ENCODE results near the gene EREG.

EREG gene

DNA sequence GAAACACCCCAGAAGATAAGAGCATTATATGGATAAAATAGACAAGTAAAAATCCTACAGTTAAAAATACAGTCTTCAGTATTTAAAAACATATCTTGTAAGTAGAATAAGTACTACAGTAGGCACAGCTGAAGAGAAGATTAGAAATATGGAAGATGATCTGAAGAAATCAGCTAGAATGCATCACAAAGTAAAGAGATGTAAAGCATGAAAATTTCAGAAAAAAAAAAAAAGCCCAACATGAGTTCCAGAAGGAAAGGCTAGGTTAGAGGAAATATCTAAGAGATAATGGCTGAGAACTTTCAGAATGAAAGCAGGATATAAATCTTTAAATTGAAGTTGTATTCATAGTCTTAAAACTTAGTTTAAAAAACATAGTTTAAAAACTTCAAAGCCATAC is 35.6 kb upstream of the EREG start:
- in situ Hi-C loops (cut with MboI; ENCODE audit: low pct_unique_long_range_greater_than_20kb, low sequenced_read_pairs, unreplicated experiment) = no loop called here
- DNase-seq (ENCODE audit: low spot score) = no peak
- TF ChIP-seq, protein P1, sequence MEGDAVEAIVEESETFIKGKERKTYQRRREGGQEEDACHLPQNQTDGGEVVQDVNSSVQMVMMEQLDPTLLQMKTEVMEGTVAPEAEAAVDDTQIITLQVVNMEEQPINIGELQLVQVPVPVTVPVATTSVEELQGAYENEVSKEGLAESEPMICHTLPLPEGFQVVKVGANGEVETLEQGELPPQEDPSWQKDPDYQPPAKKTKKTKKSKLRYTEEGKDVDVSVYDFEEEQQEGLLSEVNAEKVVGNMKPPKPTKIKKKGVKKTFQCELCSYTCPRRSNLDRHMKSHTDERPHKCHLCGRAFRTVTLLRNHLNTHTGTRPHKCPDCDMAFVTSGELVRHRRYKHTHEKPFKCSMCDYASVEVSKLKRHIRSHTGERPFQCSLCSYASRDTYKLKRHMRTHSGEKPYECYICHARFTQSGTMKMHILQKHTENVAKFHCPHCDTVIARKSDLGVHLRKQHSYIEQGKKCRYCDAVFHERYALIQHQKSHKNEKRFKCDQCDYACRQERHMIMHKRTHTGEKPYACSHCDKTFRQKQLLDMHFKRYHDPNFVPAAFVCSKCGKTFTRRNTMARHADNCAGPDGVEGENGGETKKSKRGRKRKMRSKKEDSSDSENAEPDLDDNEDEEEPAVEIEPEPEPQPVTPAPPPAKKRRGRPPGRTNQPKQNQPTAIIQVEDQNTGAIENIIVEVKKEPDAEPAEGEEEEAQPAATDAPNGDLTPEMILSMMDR (IDR thresholded peaks at IDR 0.05; ENCODE audit: extremely low read depth, insufficient read depth, missing control alignments) = no peak

DNA sequence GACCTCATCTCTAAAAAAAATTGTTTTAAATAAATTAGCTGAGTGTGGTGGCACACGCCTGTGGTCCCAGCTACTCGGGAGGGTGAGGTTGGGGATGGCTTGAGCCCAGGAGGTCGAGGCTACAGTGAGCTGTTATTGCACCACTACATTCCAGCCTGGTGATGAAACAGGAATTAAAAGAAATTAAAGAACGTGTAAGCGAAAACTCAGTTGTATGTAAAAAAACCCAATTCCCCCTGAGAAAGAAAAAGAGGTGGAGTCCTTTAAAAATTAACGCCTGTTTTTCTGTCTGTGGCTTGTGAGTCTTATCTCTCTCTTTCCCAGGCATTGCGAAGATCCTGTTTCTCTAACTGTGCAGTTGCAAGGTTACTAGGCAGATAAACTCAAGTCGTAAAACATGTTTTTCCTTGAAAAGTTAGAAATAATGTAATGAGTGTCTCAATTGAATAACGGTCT is 34.6 kb upstream of the EREG start:
- in situ Hi-C loops (cut with MboI; ENCODE audit: low pct_unique_long_range_greater_than_20kb, low sequenced_read_pairs, unreplicated experiment) = no loop called here
- TF ChIP-seq, protein P1 (IDR thresholded peaks at IDR 0.05; ENCODE audit: extremely low read depth, insufficient read depth, missing control alignments) = no peak
- DNase-seq (ENCODE audit: low spot score) = no peak

DNA sequence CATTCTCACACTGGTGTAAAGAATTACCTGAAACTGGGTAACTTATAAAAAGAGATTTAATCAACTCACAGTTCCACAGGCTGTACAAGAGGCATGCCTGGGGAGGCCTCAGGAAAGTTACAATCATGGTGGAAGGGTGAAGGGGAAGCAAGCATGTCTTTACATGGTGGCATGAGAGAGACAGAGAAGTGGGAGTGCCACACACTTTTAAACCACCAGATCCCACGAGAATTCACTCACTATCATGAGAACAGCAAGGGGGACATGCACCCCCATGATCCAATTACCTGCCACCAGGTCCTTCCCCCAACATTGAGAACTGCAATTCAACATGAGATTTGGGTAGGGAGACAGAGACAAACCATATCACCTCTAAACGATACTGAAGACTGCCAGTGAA is 33.7 kb upstream of the EREG start:
- in situ Hi-C loops (cut with MboI; ENCODE audit: low pct_unique_long_range_greater_than_20kb, low sequenced_read_pairs, unreplicated experiment) = no loop called here
- TF ChIP-seq, protein P1 (IDR thresholded peaks at IDR 0.05; ENCODE audit: extremely low read depth, insufficient read depth, missing control alignments) = no peak
- no peak for DNase-seq (ENCODE audit: low spot score)

DNA sequence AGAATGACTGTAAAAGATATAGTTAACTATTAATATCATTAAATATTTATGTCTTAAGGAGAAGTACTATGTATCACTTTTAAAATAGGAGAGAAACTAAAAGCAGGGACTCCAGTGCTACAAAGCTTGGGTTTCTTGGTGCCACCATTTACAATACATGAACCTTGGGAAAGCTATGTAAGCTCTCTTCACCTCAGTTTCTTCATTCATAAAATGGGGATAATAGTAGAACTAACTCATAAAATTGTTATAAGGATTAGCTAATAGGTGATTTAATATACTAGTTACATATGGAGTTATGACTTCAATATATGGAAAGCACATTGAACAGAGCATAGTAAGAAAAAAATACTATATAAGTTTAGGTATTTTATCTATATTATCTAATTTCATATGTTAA is 33.0 kb upstream of the EREG start:
- TF ChIP-seq, protein P1 (IDR thresholded peaks at IDR 0.05; ENCODE audit: extremely low read depth, insufficient read depth, missing control alignments) = no peak
- in situ Hi-C loops (cut with MboI; ENCODE audit: low pct_unique_long_range_greater_than_20kb, low sequenced_read_pairs, unreplicated experiment) = no loop called here
- no peak for DNase-seq (ENCODE audit: low spot score)

DNA sequence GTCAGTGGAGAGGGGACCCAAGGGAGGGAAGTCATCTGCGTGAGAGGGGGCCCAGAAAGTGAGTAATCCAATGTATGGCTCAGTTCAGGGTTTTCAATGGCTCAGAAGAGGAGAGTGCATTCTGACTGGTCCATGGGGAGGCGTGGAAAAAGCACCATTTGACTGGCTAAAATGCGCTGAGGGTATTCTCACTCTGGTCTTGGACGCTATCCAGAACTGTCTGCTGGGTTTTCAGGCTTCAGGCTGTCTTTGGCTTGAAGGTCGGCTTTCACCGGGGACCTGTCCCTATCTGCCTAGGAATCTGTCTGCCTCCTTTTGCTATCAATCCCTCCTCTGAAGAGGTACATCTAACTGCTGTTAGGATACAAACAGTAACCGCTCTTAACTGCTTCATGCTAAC is 30.3 kb upstream of the EREG start:
- DNase-seq (ENCODE audit: low spot score) = no peak
- TF ChIP-seq, protein P1 (IDR thresholded peaks at IDR 0.05; ENCODE audit: extremely low read depth, insufficient read depth, missing control alignments) = no peak
- in situ Hi-C loops (cut with MboI; ENCODE audit: low pct_unique_long_range_greater_than_20kb, low sequenced_read_pairs, unreplicated experiment) = no loop called here

DNA sequence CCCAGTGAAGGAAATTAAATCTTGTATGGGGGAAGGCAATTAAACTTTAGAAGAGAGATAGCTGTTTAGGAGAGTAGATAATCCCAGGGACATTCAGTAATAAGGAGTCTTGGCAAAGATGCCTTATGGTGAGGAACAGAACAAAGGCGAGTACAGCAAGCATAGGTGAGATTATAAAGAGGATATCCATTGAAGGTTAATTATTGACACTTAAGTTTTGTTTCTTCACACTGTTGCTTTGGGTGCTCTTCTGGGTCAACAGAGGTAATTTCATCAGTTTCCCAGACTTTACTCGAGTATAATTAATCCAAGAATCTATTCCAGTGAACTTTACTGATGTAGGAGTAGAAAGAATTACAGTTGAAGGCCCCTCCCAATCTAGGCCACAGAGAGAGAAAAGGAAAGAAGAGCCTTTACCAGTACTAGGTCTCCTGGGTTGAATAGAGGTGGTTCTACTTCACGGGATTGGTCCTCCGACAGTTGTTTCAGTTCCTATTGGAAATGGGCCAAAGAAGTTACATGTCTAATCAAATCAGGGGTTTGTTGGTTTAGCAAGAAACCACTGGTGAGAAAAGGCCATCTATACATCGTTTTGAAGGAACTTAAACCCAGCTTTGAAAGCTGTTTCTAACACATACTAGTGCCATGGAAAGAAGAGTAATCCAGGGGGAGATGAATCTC is 29.5 kb upstream of the EREG start:
- TF ChIP-seq, protein P1 (IDR thresholded peaks at IDR 0.05; ENCODE audit: extremely low read depth, insufficient read depth, missing control alignments) = no peak
- in situ Hi-C loops (cut with MboI; ENCODE audit: low pct_unique_long_range_greater_than_20kb, low sequenced_read_pairs, unreplicated experiment) = no loop called here
- no peak for DNase-seq (ENCODE audit: low spot score)

Data from GM13977 (cell line).